Stimulated activated naive B cell treated with anti-CD40 and anti-IgM and Interleukin-4, amounts not matched to agents 10 μg/mL and 1 μg/mL and 100 μg/mL, for 72 hours (primary cell): ENCODE measurements around the gene CNOT10.

ENCODE experiments used
- ATAC-seq, 2 donors: fragments of 150-1000 bp; cut with Tn5 transposase; replicated peaks; 2 replicates each; pipeline ENCODE4 v1.10.0; 2021; ENCODE audit warnings: moderate library complexity in 1 of 2
- DNase-seq: peaks from one replicate; pipeline ENCODE4 v3.0.0; 2021
- H3K27ac Mint-ChIP-seq: one replicate; pipeline ENCODE4 v1.8.0; 2022; ENCODE audit warnings: mild to moderate bottlenecking, mixed read lengths
- H3K27me3 Mint-ChIP-seq, 2 donors: one replicate each; pipeline ENCODE4 v1.8.0; 2022; ENCODE audit warnings: mixed read lengths in 2 of 2
- H3K36me3 Mint-ChIP-seq, 2 donors: one replicate each; pipeline ENCODE4 v1.8.0; 2022; ENCODE audit warnings: mixed read lengths in 2 of 2, mild to moderate bottlenecking in 1 of 2
- H3K4me1 Mint-ChIP-seq, 2 donors: one replicate each; pipeline ENCODE4 v1.8.0; 2022; ENCODE audit warnings: mixed read lengths in 2 of 2, mild to moderate bottlenecking in 1 of 2
- H3K4me3 Mint-ChIP-seq, 2 donors: one replicate each; pipeline ENCODE4 v1.8.0; 2022; ENCODE audit warnings: mild to moderate bottlenecking in 2 of 2, mixed read lengths in 2 of 2, moderate library complexity in 1 of 2
- H3K9me3 Mint-ChIP-seq, 2 donors: one replicate each; pipeline ENCODE4 v1.8.0; 2022; ENCODE audit warnings: mixed read lengths in 2 of 2, mild to moderate bottlenecking in 1 of 2

The CNOT10 gene

GRCh38 chr3:32820971-32821685 lies 136.1 kb downstream of the CNOT10 start:
- peaks cover 9 to 23% of the 10 kb centered on the region in 2 donors for H3K4me1 Mint-ChIP-seq
- DNase-seq, result no peak
- no peak overlapping the region for H3K4me3 Mint-ChIP-seq

DNA sequence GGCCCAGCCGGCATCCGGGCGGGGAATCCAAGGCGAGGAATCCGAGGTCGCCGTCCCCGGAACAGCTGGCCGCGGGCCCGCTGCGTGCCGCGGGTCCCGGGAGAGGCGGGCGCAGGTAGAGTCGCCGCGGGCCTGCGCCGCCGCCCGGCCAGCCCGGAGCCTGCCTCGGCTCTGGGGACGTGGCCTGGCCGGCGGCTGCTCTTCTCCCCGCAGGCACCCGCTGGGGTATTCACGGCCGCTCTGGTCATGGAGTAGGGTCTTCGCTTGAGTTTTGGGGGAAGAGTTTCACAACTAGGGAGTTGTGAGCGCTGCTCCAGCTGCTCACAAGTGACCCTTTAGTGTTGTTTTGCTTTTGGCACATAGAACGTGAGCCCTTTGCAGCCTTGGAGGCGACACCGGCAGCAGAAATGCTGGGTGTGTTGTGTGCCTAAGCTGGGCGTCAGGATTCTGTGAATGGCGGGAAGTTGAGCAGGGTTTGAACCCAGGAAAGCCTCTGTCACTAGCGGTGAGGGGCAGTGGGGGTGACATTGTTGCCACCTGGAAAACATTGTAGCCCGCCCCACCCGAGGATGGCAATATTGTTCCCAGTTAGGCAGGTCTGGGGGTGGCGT lies 136.8 kb downstream of the CNOT10 start:
- no peak overlapping the region for H3K4me3 Mint-ChIP-seq
- peaks cover 28 to 53% of the 10 kb centered on the region in 2 donors for H3K27me3 Mint-ChIP-seq
- H3K27ac Mint-ChIP-seq, result no peak overlapping the region
- peaks cover 0 to 1% of the 10 kb centered on the region in 2 donors for H3K36me3 Mint-ChIP-seq
- no peak for DNase-seq
- no peak for ATAC-seq
- no peaks in the 10 kb centered on the region for H3K9me3 Mint-ChIP-seq
- peaks cover 7 to 17% of the 10 kb centered on the region in 2 donors for H3K4me1 Mint-ChIP-seq

More at GRCh38 chr3:32820971-32821685, 136.1 kb downstream of the CNOT10 start:
- no peaks in the 10 kb centered on the region for H3K9me3 Mint-ChIP-seq
- ATAC-seq, result no peak
- H3K27ac Mint-ChIP-seq, result no peak overlapping the region
- peaks cover 34 to 60% of the 10 kb centered on the region in 2 donors for H3K27me3 Mint-ChIP-seq
- H3K36me3 Mint-ChIP-seq, result peaks cover 0 to 1% of the 10 kb centered on the region in 2 donors

DNA sequence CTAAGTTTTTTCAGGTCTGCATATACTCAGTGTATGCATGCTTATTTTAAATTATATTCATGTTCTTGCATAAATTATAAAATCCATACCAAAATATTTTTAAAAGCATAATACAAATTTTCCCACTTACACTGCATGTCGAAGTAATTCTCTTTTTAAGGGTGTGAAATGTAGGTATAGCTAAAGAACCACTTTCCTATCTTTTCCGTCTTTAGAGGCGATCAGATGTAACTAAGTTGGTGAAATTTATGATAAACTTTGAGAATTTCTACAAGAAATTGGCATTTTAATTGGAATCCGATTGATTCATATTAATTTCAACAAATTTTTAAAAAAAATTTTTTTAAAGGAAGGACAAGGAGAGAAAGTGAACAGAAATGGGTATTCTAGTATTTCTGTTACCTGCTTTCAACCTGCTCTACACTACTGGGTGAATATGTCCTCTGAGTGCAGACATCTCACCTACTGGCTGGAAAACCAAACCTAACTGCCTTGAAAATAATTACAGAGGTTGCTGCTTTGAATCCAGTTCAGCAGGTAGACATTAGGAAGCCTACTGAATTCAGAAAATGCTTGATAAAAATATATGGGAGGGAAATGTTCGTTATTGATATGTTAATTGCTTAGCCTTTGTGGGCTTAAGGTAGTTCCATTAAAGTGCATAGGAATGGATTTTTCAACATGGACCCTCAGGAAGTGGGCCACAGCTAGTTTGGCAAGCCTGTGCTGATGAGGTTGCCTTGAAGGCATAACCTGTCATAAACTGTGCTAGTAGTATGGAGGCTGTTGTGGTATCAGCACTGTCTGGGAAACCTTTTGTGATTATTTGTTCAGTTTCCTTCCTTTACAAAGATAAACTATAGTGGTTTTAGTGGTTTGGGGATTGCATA lies 137.9 kb downstream of the CNOT10 start:
- H3K9me3 Mint-ChIP-seq, result no peaks in the 10 kb centered on the region
- H3K4me3 Mint-ChIP-seq, result no peak overlapping the region
- H3K27me3 Mint-ChIP-seq, result peaks cover 21 to 45% of the 10 kb centered on the region in 2 donors
- ATAC-seq (no peak), DNase-seq (no peak)
- H3K36me3 Mint-ChIP-seq, result no peaks in the 10 kb centered on the region
- no peak overlapping the region for H3K27ac Mint-ChIP-seq
- H3K4me1 Mint-ChIP-seq, result peaks cover 4 to 10% of the 10 kb centered on the region in 2 donors
